GM19438 (cell line): ENCODE measurements around the gene FAM177B.
"Not testable (repeated sequence)": the region's sequence is repeated elsewhere in the genome, so short reads cannot be mapped to it uniquely, and the experiment has no call there.

Experiments
- ATAC-seq: cut with Tn5 transposase; IDR thresholded peaks from one replicate; pipeline ENCODE4 v1.9.1; 2021; ENCODE audit warnings: low read depth; ENCODE audit not compliant: unreplicated experiment

The FAM177B gene

GRCh38 chr1:222739465-222739864, 2.5 kb downstream of the FAM177B start:
- ATAC-seq = no peak

- no peak for ATAC-seq
These were observed 2.9 kb downstream of the FAM177B start for GRCh38 chr1:222739929-222740328.

GRCh38 chr1:222741630-222742457, 4.8 kb downstream of the FAM177B start:
- ATAC-seq = not testable (repeated sequence)

- ATAC-seq = no peak
These were observed 12.9 kb downstream of the FAM177B start for GRCh38 chr1:222749927-222750326.

GRCh38 chr1:222750651-222751050, 13.6 kb downstream of the FAM177B start:
- peak; percentile 79 for ATAC-seq

- no peak for ATAC-seq
These were observed 14.3 kb downstream of the FAM177B start for GRCh38 chr1:222751255-222751654.

- no peak for ATAC-seq
These were observed 17.6 kb downstream of the FAM177B start for GRCh38 chr1:222754366-222755139.

- ATAC-seq = no peak
These were observed 20.8 kb downstream of the FAM177B start for GRCh38 chr1:222757646-222758268.

GRCh38 chr1:222759451-222760035, 22.5 kb downstream of the FAM177B start:
- ATAC-seq = no peak

- no peak for ATAC-seq
These were observed 24.1 kb downstream of the FAM177B start for GRCh38 chr1:222761083-222761482.

GRCh38 chr1:222762178-222762577, 25.2 kb downstream of the FAM177B start:
- ATAC-seq = not testable (repeated sequence)

GRCh38 chr1:222767152-222767571, 30.2 kb downstream of the FAM177B start:
- ATAC-seq = no peak

- no peak for ATAC-seq
These were observed 31.6 kb downstream of the FAM177B start for GRCh38 chr1:222768592-222768991.

GRCh38 chr1:222769181-222769580, 32.2 kb downstream of the FAM177B start:
- ATAC-seq = no peak

- no peak for ATAC-seq
These were observed 33.1 kb downstream of the FAM177B start for GRCh38 chr1:222769971-222770620.

- peak; percentile 82 for ATAC-seq
These were observed 36.0 kb downstream of the FAM177B start for GRCh38 chr1:222772996-222773379.

GRCh38 chr1:222777463-222777862, 40.5 kb downstream of the FAM177B start:
- ATAC-seq = no peak

- ATAC-seq = no peak
These were observed 41.0 kb downstream of the FAM177B start for GRCh38 chr1:222777977-222778376.

- ATAC-seq = no peak
These were observed 44.2 kb downstream of the FAM177B start for GRCh38 chr1:222781251-222781650.

- no peak for ATAC-seq
These were observed 46.0 kb downstream of the FAM177B start for GRCh38 chr1:222783051-222783450.
